Measurements from ENCODE around the gene PRTFDC1.

GRCh38 chr10:24816868-24817396 lies 135.5 kb downstream of the PRTFDC1 start:
- TF ChIP-seq CTCF (IDR thresholded peaks at IDR 0.05 in 4 of 5, conservative IDR thresholded peaks at IDR 0.05 in 1 of 5) (no peak), POLR2A (IDR thresholded peaks at IDR 0.05) (no peak)
